Measurements from ENCODE around the gene MAEA. TPM values are rescaled to one million over a fixed set of nuclear protein-coding genes. Genes with fewer than 3 reads are reported as not detected.
A peak's percentile ranks its signal among the peaks of the same experiment; 100 is the strongest.

Gene MAEA
- polyA plus RNA-seq, 10 donors = 27.1 to 44.9 (median 35.5) TPM

DNA sequence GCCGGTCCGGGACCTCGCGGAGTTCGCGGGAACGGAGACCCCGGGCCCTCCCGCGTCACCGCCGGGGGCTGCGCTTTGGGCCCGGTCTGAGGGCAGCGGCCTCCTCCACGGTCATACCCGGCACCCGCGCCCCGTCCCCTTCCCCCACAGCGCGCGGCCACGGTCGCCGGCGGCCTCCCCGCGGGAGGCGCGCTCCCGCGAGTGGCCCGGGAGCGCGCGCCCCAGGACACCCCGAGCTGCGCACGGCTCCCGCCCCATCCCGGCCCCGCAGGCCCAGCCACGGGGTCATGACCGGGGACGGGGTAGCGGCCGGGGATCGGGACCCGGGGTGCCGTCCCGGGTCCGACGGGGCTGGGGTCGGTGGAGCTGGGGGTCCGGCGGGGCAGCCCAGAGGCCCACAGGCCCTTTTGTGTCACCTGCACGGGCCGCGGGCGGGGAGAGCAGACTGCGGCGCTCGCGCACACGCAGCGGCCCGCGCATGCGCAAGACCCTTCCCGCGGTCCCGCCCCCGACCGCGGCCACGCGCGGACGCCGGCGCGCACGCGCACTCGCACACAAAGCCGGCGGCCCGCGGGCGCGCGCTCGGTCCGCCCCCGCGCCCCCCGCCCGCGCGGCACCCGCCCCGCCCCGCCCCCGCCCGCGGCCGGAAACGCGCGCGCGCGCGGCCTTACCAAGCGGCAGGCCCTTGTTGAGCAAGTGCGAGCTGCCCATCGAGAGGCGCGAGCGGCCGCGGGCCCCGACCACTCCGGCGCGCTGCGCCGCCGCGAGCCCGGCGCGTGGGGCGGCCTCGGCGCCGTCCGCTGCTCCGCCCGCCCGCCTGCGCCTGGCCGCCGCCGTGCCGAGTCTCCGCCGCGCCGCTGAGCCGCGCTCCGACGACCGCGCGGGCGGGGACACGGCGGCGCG, 41.2 kb upstream of the MAEA start, which contains the start of gene CTBP1:
Gene CTBP1 (minus strand): TSS at position 886 of the 903 bp plus-strand sequence. CDS start 7,799 bp downstream, outside the sequence.
- DNase-seq = peak; percentile 88 to 96 (median 95)

DNA sequence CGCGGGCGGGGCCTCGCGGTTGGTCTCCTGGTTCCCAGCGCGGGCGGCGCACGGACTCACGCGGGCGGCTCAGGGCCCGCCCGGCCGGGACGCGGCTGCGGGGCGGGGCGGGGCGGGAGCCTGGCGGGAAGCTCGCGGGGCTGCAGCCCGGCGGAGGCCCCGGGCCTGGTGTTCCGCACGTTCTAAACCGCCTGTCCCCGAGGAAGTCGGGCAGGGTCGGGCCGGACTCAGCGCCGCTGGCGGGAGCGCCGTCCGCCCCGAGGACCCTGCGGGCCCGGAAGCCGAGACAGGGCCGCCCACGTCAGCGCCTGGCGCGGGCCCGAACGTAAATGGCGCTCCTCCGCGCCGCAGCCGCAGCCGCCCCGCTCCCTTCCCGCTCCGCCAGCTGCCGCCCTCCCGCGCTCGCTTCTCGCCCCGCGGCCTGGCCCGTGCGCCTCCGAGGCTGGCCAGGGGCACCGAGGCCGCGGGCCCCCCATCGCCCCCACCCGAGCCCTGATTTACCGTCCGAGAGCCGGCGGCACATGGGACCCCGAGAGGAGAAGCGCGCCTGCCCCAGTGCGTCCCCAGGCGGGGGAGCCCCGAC, 40.5 kb upstream of the MAEA start:
- peak; percentile 93 to 96 (median 94) for DNase-seq

DNA sequence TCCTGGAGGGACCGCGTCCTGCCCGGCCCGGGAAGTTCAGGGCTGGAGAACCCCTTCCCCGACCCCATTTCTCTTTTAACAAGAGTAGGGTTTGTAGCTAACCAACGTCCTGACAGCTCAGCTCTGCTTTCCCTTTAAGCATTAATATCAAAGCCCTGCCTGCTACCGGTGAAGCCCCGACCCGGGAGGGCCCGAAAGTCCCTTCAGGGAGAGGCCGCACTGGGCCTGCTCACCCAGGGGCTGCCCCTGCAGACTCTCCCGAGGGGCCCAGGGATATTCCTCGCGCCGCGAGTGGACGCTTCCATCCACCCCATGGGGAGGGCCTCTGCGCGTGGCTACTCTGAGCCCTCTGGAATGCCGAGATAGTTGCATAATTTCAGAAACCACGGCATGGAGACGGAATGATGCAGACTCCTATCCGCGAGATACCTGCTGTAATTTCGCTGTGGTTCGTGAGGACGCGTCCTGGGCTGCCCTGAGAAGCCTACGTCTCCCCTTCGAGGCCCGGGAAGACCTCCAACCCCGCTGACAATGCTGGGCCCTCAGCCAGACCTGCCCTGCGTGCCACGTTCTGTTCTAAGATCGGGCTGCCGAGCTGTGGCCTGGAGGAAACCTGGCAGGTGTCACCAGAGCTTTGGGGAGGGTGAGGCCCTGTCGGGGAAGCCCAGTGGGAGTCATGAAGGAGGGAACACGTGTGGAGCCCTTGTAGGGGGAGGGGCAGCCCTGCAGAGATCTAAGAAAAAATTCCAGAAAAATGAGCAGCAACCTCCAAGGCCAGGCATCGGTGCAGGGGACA, 39.8 kb upstream of the MAEA start:
- peak in 2 of 3 donors; percentile 14 to 71 for DNase-seq

GRCh38 chr4:1250527-1250812, 39.2 kb upstream of the MAEA start:
- no peak for DNase-seq

DNA sequence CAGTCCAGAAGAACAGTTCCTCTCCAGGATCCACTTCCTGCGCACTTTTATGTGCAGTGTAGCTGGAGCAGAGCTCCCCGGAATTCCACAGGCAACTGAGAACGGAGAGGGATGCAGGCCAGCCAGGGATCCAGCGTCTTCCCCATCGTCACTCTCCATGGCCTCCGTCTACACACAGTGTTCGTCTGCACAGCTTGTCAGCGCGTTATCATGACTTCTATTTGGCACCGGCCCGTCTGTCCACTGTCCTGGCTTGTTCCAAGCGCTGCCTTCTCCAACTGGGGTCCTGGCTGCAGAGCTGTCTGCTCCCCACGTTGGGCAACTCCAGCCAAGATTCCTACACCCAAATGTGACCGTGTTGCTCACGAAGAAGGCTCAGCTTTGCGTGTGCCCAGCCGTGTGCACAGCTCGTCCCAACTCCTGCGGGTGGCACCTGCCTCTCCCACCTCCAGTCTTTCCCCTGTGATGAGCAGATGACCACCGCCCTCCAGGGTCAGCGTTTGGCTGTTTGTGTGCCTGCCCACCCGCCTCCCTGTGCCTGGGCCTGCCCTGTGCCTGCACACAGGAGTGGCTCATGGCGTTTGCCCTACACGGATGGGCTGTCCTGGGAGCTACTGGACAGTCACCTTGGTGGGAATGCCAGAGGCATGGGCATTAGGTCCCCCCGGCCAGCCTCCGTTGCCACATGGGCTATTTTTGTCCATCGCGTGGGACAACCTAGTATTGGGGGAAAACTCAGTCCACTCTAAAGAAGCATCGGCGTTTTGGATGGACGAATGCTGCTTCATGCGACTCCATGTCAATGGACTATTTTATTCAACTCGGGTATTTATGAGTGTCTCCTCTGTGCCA, 38.5 kb upstream of the MAEA start:
- no peak for DNase-seq

GRCh38 chr4:1251773-1252066, 38.0 kb upstream of the MAEA start:
- no peak for DNase-seq

DNA sequence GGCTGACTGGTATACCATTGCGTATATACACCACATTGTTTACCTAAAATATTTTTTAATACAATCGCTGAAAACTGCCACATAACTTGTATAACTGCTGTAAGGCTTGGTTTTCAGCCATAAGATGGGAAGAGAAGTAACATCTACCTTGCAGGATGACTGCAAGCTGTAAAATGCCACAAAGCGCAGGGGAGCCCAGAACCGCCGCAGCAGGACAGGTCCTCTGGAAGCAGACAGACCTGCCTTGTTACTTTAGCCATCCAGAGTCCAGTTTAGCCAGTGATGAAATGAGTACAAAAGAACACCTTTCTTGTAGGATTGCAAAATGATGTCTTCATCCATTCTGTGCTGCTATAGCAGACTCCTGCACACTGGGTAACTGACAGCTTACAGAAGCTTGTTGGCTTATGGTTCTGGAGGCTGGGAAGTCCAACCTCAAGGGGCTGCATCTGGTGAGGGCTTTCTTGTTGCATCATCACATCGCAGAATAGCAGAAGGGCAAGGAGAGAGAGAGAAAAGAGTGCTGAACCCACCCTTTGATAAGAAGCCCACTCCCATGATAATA, 36.7 kb upstream of the MAEA start:
- DNase-seq = no peak

DNA sequence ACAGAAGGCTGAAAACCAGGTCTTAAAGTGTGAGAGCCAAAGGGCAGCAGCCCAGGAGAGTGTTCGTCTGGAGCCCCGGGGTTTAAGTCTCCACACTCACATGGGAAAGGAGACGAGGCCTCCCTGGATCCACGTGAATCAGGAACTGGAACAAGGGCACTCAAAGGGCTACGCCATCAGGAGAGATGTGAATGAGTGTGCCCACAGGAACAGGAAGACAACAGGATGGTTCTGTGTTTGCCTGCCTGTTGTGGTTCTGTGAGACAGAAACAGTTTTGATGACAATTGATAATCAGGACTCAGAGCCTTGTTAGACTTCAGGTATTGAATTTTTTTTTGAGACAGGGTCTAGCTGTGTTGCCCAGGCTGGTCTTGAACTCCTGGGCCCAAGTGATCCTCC, 35.9 kb upstream of the MAEA start:
- no peak for DNase-seq

GRCh38 chr4:1255151-1255550, 34.5 kb upstream of the MAEA start:
- DNase-seq = no peak

DNA sequence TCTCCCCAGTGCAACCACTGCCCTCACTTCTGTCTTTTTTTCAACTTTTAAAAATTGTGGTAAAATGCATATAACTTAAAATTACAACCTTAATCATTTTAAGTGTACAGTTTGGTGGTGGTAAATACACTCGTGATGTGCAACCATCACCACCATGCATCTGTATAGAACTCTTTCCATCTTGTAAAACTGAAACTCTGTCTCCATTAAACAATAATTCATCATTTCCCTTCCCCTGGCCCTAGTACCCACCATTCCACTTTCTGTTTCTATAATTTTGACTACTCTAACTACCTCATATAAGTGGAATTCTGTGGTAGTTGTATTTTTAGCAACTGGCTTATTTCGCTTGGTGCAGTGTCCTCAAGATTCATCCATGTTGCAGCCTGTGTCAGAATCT, 34.0 kb upstream of the MAEA start:
- no peak for DNase-seq

- DNase-seq = no peak
These were observed 31.2 kb upstream of the MAEA start for GRCh38 chr4:1258457-1258856.

DNA sequence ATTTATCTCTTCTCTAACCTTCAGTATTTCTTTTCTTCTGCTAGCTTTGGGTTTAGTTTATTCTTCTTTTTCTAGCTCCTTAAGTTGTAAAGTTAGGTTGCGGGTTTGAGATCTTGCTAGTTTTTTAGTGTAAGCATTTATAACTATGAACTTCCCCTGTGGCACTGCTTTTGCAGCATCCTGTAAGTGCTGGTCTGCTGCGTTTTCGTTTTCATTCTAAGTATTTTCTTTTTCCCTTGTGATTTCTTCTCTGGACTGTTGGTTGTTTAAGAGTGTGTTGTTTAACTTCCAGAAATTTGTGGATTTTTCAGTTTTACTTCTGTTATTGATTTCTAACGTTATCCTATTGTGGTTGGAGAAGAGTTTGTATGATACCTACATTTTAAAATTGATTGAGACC, 29.7 kb upstream of the MAEA start:
- no peak for DNase-seq

GRCh38 chr4:1260418-1261106, 29.1 kb upstream of the MAEA start:
- DNase-seq = no peak

DNA sequence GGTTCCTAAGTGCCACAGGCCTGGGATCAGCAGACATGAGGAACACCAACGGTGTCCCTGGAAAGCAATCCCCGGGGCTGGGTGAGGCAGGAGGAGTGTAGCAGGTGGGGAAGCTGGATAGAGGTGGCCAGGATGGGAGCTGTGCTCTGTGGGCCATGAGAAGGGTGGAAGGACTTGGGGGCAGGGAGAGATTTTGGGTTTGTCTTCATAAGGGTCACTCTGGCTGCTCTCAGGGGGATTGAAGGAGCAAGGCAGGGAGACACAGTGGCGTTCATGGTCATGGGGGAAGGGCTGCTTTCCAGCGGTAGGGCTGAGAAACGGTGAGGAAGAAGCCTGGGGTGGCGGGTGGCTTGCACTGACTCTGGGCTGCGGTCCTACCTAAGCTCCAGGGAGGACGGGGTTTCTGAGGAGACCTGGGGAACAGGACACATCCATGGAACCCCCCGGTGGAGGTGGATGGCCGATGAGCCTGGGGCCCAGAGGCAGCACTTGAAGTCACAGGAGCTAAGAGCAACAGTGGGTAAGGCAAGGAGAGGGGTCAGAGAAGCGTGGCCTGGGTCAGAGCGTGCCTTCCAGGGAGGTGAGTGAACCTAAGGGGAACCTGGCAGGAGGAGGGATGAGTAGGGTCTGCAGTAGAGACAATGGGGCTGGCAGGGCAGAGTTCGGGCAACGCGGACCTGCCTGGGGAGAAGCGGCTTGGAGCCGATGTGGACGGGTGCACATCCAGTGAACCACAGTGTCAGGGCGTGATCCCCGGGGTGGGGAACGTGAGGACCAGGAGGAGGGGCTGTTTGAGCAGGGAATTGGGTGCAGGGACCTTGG, 28.4 kb upstream of the MAEA start:
- no peak for DNase-seq

- no peak for DNase-seq
These were observed 24.7 kb upstream of the MAEA start for GRCh38 chr4:1264942-1265341.

DNA sequence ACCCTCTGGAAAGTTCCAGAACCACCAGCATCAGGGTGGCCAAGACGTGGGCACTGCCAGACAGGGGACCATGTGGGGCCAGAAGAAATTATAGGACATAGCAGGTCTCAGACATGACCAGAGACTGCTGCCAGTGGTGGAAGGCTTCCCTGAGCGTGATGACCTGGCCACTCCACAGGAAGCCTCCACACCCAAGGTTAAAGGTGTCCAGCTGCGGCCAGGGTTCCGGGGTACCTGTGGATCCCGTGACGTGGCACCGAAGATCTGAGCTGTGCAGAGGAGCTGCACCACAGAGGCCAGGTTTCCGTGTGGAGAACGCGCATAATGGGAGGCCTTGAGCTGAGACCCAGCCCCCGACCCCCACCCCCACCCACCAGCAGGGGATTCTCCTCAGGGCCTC, 24.3 kb upstream of the MAEA start:
- DNase-seq = no peak

GRCh38 chr4:1266881-1267763, 22.6 kb upstream of the MAEA start:
- no peak for DNase-seq

- DNase-seq = no peak
These were observed 20.5 kb upstream of the MAEA start for GRCh38 chr4:1269209-1269608.

DNA sequence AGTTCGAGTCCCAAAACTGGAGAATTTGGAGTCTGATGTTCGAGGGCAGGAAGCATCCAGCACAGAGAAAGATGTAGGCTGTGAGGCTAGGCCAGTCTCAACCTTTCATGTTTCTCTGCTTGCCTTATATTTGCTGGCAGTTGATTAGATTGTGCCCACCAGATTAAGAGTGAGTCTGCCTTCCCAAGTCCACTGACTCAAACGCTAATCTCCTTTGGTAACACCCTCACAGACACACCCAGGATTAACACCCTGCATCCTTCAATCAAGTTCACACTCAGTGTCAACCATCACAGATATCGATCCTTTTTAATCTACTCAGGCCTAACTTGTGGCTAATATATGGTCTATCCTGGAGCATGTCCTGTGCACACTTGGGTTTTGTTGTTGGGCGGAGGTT, 18.0 kb upstream of the MAEA start:
- DNase-seq = no peak

All from muscle of back (tissue), 11 donors.